Panc1 (cell line): Measurements from ENCODE around the gene HNRNPLL. TPM values are rescaled to one million over a fixed set of nuclear protein-coding genes. Genes with fewer than 3 reads are reported as not detected.

Experiments
- ATAC-seq: fragments of 200-7000 bp; cut with Tn5 transposase; 2 replicates; pipeline ENCODE4 v1.9.1; 2020; ENCODE audit warnings: mild to moderate bottlenecking, moderate library complexity
- BruUV-seq: library from RNA; stranded (reverse); fragments of 400-500 nt; replicated peaks from 2 replicates; lab custom pipeline; 2021; lab: Mats Ljungman, UMichigan
- CTCF ChIA-PET: fragments of 300-600 bp; sonication (Branson Sonifier 250); formaldehyde crosslinking; loops from one replicate; lab custom pipeline; 2022; ENCODE audit warnings: antibody characterized with exemption; lab: Charles Lee
- POLR2A ChIA-PET: fragments of 300-600 bp; sonication (Branson Sonifier 250); formaldehyde crosslinking; loops from one replicate; lab custom pipeline; 2022; ENCODE audit warnings: antibody characterized with exemption; lab: Charles Lee
- DNase-seq: peaks from one replicate; pipeline ENCODE4 v3.0.0-alpha.2; 2010; ENCODE audit warnings: low read depth, low spot score
- H3K27ac ChIP-seq: 2 replicates; pipeline ENCODE4 v1.5.1; 2011; ENCODE audit warnings: mild to moderate bottlenecking, low read length, inconsistent platforms
- H3K27me3 ChIP-seq: fragments of 200-500 bp; sonication (Bioruptor generic); 2 replicates; pipeline ENCODE4 v1.6.0; 2014; ENCODE audit warnings: low read length, inconsistent platforms; ENCODE audit not compliant: control insufficient read depth, insufficient read depth
- H3K36me3 ChIP-seq: fragments of 200-500 bp; sonication (Bioruptor generic); 2 replicates; pipeline ENCODE4 v1.5.1; 2014; ENCODE audit warnings: inconsistent platforms, mild to moderate bottlenecking, low read length, moderate library complexity; ENCODE audit not compliant: control insufficient read depth, insufficient read depth
- H3K4me1 ChIP-seq: 2 replicates; pipeline ENCODE4 v1.5.1; 2011; ENCODE audit warnings: inconsistent platforms, mild to moderate bottlenecking, low read length, moderate library complexity; ENCODE audit not compliant: control insufficient read depth, insufficient read depth
- H3K4me3 ChIP-seq, 2 experiments: 2 replicates each; pipeline ENCODE4 v1.5.1; 2011 to 2012; ENCODE audit warnings: low read depth in 2 of 2, low read length in 2 of 2, mild to moderate bottlenecking in 2 of 2, inconsistent platforms in 1 of 2, moderate library complexity in 1 of 2
- H3K9me3 ChIP-seq: fragments of 200-500 bp; sonication (Bioruptor generic); 2 replicates; pipeline ENCODE4 v1.5.1; 2014; ENCODE audit warnings: low read depth, mild to moderate bottlenecking, inconsistent platforms, low read length, moderate library complexity; ENCODE audit not compliant: control insufficient read depth, insufficient read depth
- POLR2AphosphoS5 ChIP-seq: IDR thresholded peaks from 2 replicates; pipeline ENCODE4 v1.6.1; 2012; ENCODE audit warnings: mild to moderate bottlenecking, low read depth, low read length, moderate library complexity
- SIN3A ChIP-seq: IDR thresholded peaks from 2 replicates; pipeline ENCODE4 v1.6.1; 2012; ENCODE audit warnings: low read depth, mild to moderate bottlenecking, low read length, moderate library complexity, borderline replicate concordance; ENCODE audit not compliant: insufficient read depth
- TCF7L2 ChIP-seq: IDR thresholded peaks from 2 replicates; pipeline ENCODE4 v1.6.1; 2011; ENCODE audit warnings: mild to moderate bottlenecking, low read depth, low read length, inconsistent platforms
- in situ Hi-C: cut with HindIII; loops from 2 replicates; pipeline ENCODE4 v1.10.0; 2016; ENCODE audit warnings: low sequenced_read_pairs, low pct_unique_long_range_greater_than_20kb
- intact Hi-C: fragments of 100-400 bp; cut with micrococcal nuclease; formaldehyde crosslinking; loops from one replicate; pipeline ENCODE4 v1.10.0; 2022; ENCODE audit not compliant: unreplicated experiment
- total RNA-seq: library from RNA; stranded (reverse); gene quantifications from one replicate; pipeline ENCODE4 v1.2.1, GENCODE V29; 2021; ENCODE audit not compliant: unreplicated experiment
- TF ChIP-seq, protein P1 (sequence below): fragments of 450-650 bp; IDR thresholded peaks from 2 replicates; pipeline ENCODE4 v1.5.1; 2017; ENCODE audit warnings: mild to moderate bottlenecking
- TF ChIP-seq, protein P2 (sequence below), 2 experiments: IDR thresholded peaks; 2 replicates each; pipeline ENCODE4 v1.6.1; 2011 to 2012; ENCODE audit warnings: low read depth in 2 of 2, control low read depth in 1 of 2, low read length in 1 of 2, mild to moderate bottlenecking in 1 of 2, moderate library complexity in 1 of 2; ENCODE audit not compliant: insufficient read depth in 1 of 2

The HNRNPLL gene
- total RNA-seq, 1 experiment from 2014 or later, result 69.8 TPM

DNA sequence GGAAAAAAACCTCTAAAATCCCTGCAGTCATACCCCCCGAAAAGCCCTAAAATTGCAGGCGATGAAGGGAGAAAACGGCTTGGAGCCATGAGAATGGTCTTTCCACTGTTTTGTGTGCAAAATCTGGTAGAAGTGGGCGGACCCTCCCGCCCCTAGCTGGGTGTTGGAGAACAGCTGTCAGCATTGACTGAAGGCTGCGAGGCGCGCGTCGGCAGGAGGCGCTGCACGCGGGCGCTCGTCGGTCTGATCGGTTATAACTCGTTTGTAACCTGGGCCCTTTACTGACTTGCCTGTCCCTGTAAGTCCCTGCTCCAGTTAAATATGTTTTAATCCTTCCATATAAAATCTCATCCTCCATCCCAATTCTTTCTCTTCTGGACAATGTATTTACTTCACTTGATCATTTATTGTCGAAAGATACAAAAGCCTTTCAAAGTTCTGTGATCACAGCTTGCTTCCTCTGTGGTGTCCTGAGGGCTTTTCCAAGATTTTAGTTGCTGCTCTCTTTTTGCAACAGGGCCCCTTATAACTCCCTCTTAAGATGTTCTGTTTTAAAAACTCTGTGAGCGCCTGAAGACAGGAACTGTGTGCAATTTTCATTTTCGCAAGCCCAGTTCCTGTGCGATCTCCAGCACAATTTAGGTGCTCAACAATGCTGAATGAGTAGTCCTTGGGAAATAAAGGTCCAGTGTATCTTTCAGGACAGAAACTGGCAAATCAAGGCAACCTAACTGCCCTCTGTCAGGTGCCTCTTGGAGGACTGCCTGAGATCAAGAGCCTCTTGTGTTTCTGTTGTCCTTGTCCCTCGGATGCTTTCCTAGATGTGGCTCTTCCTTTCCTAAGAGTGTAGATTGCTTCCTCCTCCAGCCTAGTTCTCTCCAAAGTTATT is 918 bp upstream of the HNRNPLL start:
- peak overlapping the region; percentile 85 to 88 for H3K4me3 ChIP-seq
- no peaks in the 10 kb centered on the region for H3K27me3 ChIP-seq
- no peak for TF ChIP-seq POLR2AphosphoS5
- TF ChIP-seq SIN3A, result peak; percentile 73; the same call in 1 of the 2 replicates
- TF ChIP-seq, protein P1, sequence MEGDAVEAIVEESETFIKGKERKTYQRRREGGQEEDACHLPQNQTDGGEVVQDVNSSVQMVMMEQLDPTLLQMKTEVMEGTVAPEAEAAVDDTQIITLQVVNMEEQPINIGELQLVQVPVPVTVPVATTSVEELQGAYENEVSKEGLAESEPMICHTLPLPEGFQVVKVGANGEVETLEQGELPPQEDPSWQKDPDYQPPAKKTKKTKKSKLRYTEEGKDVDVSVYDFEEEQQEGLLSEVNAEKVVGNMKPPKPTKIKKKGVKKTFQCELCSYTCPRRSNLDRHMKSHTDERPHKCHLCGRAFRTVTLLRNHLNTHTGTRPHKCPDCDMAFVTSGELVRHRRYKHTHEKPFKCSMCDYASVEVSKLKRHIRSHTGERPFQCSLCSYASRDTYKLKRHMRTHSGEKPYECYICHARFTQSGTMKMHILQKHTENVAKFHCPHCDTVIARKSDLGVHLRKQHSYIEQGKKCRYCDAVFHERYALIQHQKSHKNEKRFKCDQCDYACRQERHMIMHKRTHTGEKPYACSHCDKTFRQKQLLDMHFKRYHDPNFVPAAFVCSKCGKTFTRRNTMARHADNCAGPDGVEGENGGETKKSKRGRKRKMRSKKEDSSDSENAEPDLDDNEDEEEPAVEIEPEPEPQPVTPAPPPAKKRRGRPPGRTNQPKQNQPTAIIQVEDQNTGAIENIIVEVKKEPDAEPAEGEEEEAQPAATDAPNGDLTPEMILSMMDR, result peak; percentile 98
- POLR2A ChIA-PET, result no interaction called here
- H3K27ac ChIP-seq, result peak overlapping the region; percentile 81
- no peaks in the 10 kb centered on the region for H3K9me3 ChIP-seq
- intact Hi-C loops, result loop anchor here (5.0 kb wide), 1 partner anchor 64 kb away; the partner anchor contains the start of gene GALM
- H3K4me1 ChIP-seq, result peaks cover 30% of the 10 kb centered on the region
- H3K36me3 ChIP-seq, result peaks cover 5% of the 10 kb centered on the region; the same call in 1 of the 2 replicates
- BruUV-seq, result no TSS peak
- ATAC-seq (peak; percentile 83), DNase-seq (peak; percentile 76)
- CTCF ChIA-PET, result interaction anchor here (0.6 to 1.2 kb wide), 2 partner anchors 22 to 101 kb away, joined by 3 to 4 read pairs; no protein-coding TSS in a partner anchor
- in situ Hi-C loops, result no loop called here

DNA sequence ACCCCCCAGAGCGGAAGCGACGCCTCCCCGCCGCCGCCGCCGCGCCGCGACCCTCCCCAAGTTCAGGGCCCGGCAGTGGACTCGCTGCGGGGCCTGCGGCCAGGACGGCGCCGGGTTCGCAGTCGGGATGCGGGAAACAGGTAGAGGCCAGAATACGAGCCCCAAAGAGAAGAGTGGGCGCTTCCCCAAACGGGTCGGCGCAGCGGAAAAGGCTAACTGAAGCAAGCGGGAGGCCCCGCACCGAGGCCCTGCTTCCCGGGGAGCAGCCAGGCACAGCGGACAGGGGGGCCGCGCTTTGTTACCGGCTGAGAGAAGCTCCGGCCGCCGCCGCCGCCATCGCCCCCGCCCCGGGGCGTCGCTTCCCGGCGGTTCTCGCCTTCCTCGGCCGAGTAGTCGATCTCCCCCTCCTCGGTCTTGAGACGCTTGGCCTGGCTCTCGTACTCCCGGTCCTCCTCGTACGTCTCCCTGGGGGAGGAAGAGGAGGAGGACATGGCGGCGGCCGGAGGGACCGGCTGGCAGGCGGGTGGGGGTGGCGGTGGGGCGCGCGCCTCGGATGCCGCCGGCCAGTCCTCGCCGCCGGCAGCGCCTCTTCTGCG is 494 bp downstream of the HNRNPLL start:
- DNase-seq (no peak), ATAC-seq (peak; percentile 55)
- CTCF ChIA-PET, result interaction anchor here (0.5 to 1.9 kb wide), 4 partner anchors 20 to 767 kb away, joined by 3 to 9 read pairs (median 4); no protein-coding TSS in a partner anchor
- POLR2A ChIA-PET, result interaction anchor here (0.6 to 0.8 kb wide), 3 partner anchors 10 to 150 kb away, joined by 3 to 5 read pairs (median 4); no protein-coding TSS in a partner anchor
- intact Hi-C loops (loop anchor here (5.0 kb wide), 1 partner anchor 65 kb away; the partner anchor contains the start of gene GALM), in situ Hi-C loops (no loop called here)
- H3K9me3 ChIP-seq, result no peaks in the 10 kb centered on the region
- peak overlapping the region; percentile 92 for H3K27ac ChIP-seq
- BruUV-seq, result no TSS peak
- peaks cover 5% of the 10 kb centered on the region; the same call in 1 of the 2 replicates for H3K36me3 ChIP-seq
- H3K4me1 ChIP-seq, result peaks cover 38% of the 10 kb centered on the region
- H3K27me3 ChIP-seq, result no peaks in the 10 kb centered on the region
- H3K4me3 ChIP-seq, result peak overlapping the region; percentile 63 to 85
- no peak for TF ChIP-seq TCF7L2
- TF ChIP-seq, protein P2, sequence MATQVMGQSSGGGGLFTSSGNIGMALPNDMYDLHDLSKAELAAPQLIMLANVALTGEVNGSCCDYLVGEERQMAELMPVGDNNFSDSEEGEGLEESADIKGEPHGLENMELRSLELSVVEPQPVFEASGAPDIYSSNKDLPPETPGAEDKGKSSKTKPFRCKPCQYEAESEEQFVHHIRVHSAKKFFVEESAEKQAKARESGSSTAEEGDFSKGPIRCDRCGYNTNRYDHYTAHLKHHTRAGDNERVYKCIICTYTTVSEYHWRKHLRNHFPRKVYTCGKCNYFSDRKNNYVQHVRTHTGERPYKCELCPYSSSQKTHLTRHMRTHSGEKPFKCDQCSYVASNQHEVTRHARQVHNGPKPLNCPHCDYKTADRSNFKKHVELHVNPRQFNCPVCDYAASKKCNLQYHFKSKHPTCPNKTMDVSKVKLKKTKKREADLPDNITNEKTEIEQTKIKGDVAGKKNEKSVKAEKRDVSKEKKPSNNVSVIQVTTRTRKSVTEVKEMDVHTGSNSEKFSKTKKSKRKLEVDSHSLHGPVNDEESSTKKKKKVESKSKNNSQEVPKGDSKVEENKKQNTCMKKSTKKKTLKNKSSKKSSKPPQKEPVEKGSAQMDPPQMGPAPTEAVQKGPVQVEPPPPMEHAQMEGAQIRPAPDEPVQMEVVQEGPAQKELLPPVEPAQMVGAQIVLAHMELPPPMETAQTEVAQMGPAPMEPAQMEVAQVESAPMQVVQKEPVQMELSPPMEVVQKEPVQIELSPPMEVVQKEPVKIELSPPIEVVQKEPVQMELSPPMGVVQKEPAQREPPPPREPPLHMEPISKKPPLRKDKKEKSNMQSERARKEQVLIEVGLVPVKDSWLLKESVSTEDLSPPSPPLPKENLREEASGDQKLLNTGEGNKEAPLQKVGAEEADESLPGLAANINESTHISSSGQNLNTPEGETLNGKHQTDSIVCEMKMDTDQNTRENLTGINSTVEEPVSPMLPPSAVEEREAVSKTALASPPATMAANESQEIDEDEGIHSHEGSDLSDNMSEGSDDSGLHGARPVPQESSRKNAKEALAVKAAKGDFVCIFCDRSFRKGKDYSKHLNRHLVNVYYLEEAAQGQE (IDR thresholded peaks at IDR 0.05; ENCODE audit: insufficient read depth in 1 of 2, low read depth in 2 of 2, low read length in 1 of 2), result no peak
- TF ChIP-seq SIN3A, result peak; percentile 58; the same call in 1 of the 2 replicates
- TF ChIP-seq, protein P1, result no peak
- TF ChIP-seq POLR2AphosphoS5, result no peak
